ENCODE measurements around the gene RASGEF1C.

The RASGEF1C gene

DNA sequence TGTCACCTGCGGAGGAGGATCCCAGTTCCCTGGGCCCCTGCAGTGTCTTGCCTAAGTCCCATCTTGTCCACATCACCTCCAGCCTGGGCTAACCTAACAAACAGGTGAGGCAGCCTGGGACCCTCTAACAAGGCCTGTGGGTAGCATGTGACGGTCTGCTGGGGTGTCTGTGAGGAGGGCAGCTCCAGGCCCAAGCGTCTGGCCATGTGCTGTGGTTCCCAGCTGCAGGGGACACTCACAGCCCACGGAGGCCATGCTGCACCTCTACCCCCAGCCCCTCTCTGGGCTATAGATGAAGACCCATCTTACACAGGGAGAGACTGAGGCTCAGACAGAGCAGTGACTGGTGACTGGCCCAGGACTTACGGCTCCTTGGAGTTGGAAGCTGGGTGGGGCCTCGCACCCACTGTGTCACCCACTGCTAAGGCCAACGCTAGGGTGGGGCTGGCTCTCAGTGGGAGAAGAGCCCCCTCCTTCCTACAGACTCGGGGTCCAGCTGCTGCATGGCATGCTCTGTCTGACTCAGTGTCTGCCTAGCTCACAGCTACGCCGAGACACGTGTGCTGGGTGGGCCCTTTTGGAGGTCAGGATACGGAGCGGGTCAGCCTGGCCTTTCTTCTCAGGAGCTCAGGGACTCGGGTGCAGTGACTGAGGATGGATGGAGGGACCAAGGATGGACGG is 96.7 kb downstream of the RASGEF1C start:
- no peak overlapping the region for H3K4me3 ChIP-seq
- TF ChIP-seq, protein P1, sequence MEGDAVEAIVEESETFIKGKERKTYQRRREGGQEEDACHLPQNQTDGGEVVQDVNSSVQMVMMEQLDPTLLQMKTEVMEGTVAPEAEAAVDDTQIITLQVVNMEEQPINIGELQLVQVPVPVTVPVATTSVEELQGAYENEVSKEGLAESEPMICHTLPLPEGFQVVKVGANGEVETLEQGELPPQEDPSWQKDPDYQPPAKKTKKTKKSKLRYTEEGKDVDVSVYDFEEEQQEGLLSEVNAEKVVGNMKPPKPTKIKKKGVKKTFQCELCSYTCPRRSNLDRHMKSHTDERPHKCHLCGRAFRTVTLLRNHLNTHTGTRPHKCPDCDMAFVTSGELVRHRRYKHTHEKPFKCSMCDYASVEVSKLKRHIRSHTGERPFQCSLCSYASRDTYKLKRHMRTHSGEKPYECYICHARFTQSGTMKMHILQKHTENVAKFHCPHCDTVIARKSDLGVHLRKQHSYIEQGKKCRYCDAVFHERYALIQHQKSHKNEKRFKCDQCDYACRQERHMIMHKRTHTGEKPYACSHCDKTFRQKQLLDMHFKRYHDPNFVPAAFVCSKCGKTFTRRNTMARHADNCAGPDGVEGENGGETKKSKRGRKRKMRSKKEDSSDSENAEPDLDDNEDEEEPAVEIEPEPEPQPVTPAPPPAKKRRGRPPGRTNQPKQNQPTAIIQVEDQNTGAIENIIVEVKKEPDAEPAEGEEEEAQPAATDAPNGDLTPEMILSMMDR (IDR thresholded peaks at IDR 0.05), result no peak
- peak; percentile 16 for DNase-seq (ENCODE audit: low spot score)
- H3K27ac ChIP-seq, result no peak overlapping the region

DNA sequence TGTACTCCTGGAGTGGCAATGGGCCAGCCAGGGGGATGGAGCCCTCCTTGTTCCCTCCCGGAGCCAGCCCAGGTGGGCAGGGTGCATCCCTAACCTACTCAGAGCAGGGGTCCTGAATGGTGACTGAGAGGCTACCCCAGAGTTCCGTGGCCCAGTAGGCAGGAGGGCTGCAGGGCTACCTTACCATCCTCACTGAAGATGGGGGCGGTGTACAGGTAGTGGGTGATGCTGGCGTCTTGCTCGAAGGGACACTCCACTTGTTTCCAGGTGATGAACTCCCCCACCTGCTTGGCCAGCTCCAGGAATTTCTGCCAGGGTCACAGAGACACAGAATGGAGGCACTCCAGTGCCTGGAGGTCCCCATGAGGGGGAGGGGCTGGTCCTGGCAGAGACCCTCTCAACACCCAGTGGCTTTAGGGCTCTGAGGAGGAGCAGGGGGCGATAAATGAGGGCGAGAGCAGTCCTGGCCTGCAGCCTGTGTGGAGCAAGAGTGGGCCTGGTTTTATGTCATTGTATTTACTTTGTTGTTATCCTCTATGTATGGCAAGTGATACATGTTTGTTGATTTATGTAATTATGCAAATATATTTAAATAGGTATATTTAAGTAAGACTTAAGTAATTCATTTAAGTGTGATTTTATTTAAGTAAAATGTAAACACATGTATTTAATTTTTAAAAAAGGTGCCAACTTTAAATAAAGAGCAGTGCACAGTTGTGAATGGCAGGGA is 97.6 kb downstream of the RASGEF1C start:
- H3K4me3 ChIP-seq, result no peak overlapping the region
- peak; percentile 50 for DNase-seq (ENCODE audit: low spot score)
- no peak overlapping the region for H3K27ac ChIP-seq
- TF ChIP-seq, protein P1 (IDR thresholded peaks at IDR 0.05), result no peak

GRCh38 chr5:180109920-180110319 is 99.1 kb downstream of the RASGEF1C start:
- no peak overlapping the region for H3K27ac ChIP-seq
- TF ChIP-seq, protein P1 (IDR thresholded peaks at IDR 0.05), result no peak
- peak; percentile 28 for DNase-seq (ENCODE audit: low spot score)
- H3K4me3 ChIP-seq, result no peak overlapping the region

- DNase-seq (ENCODE audit: low spot score), result no peak
- Histone ChIP-seq H3K27ac (no peak overlapping the region), H3K4me3 (no peak overlapping the region)
- TF ChIP-seq, protein P1 (IDR thresholded peaks at IDR 0.05), result no peak
Observed at GRCh38 chr5:180107005-180107404, 102.0 kb downstream of the RASGEF1C start.

DNA sequence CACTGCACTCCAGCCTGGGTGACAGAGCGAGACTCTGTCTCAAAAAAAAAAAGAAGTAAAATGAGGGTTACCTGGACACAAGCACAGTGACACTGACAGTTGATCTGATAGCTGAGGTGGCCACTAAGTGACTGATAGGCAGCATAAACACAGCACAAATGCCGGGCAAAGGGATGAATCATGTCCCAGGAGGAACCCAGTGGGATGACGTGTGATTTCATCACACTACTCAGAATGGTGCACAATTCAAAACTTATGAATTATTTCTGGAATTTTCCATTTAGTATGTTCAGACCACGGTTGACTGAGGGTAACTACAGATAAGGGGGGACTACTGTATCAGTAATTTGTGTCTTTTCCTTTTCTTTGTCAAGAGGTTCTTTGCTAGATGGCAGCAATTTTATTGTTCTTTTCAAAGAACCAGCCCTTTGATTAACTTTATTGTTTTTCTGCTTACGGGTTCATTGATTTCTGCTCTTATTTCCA is 103.1 kb downstream of the RASGEF1C start:
- no peak overlapping the region for H3K27ac ChIP-seq
- H3K4me3 ChIP-seq, result no peak overlapping the region
- TF ChIP-seq, protein P1 (IDR thresholded peaks at IDR 0.05), result no peak
- DNase-seq (ENCODE audit: low spot score), result peak; percentile 5

DNA sequence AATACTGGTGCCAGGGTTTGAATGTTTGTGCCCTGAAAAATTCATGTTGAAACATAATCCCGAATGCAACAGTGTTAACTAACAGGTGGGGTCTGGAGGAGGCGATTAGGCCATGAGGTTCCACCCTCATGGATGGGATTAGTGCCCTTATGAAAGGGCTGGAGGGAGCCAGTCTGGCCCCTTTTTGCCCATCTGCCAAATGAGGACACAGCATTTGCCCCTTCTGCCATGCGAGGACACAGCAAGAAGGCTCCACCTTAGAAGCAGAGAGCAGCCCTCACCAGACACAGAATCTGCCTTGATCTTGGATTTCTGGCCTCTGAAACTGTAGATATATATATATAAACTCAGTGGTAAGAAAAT is 104.9 kb downstream of the RASGEF1C start:
- Histone ChIP-seq H3K27ac (no peak overlapping the region), H3K4me3 (no peak overlapping the region)
- TF ChIP-seq, protein P1 (IDR thresholded peaks at IDR 0.05), result no peak
- peak; percentile 28 for DNase-seq (ENCODE audit: low spot score)
